Stimulated activated CD8-positive, alpha-beta memory T cell treated with anti-CD3 and anti-CD28 coated beads, Interleukin-15, amount 100 ng/mL, for 48 hours (primary cell): ENCODE results near the gene SLC43A2.
"Not testable (repeated sequence)": the region's sequence is repeated elsewhere in the genome, so short reads cannot be mapped to it uniquely, and the experiment has no call there.

Experiments used
- DNase-seq, 2 donors: peaks; one replicate each; pipeline ENCODE4 v3.0.0-alpha.2; 2020; ENCODE audit warnings: low read depth in 2 of 2

SLC43A2 gene

DNA sequence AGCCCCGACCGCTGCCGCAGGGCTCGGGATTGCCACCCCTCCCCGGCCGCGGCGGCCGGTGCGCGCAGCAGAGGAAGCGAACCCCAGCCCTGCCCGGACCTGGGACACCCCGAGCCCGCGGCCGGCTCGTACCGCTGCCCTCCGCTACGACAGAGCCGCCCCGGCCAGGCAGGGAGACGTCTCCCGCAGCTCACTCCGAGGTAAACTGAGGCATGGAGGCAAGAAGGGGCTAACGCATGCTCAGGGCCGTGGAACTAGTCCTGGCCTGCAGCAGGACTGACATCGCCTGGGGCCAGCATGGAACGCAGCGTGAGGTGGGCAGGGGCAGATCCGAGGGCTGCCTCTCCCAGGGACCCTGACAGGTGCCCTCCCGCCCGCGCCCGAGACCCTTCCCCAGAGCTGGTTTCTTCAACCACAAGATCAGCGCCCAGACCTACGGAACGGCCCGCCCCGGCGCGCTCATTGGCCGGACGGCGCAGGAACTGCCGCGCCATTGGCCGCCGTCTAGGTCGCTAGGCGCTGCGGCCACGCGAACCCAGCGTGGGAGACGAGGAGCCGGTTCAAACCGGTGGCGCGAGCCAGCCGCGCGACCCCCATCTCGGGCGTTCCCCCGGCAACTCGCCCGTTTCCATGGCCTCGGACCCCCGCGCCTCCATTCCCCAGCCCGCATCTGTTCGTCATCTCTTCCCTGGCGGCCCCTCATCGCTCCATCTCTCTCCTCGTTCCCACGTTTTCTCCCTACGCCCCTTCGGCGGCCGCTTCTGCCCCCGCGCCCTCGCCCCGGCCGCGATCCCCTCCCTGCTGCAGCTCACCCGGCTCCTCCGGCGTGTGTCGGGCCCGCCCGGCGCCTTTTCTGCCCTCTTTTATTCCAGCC lies at the start of gene SLC43A2:
TSS of gene SLC43A2 (minus strand) at position 853 of the 874 bp plus-strand sequence. CDS start 960 bp downstream, outside the sequence.
- DNase-seq: peak; percentile 71 to 74

DNA sequence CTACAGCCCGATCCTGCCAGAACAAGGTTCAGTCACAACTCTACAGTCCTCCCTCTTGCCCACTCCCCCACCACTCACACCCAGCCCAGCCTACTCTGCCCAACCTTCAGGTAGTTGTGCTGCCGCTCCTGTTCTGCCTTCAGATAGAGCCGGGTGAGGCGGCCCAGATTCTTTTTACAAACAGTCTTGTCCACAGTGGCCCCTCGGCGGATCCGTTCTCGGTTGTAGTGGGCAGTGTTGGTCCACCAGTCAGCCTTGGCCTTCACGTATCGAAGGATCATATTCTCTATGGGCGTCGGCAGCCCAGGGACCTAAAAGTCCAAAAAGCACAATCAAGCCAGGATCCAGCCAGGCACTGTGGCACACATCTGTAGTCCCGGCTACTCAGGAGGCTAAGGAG lies 47.8 kb upstream of the SLC43A2 start:
- no peak for DNase-seq

DNA sequence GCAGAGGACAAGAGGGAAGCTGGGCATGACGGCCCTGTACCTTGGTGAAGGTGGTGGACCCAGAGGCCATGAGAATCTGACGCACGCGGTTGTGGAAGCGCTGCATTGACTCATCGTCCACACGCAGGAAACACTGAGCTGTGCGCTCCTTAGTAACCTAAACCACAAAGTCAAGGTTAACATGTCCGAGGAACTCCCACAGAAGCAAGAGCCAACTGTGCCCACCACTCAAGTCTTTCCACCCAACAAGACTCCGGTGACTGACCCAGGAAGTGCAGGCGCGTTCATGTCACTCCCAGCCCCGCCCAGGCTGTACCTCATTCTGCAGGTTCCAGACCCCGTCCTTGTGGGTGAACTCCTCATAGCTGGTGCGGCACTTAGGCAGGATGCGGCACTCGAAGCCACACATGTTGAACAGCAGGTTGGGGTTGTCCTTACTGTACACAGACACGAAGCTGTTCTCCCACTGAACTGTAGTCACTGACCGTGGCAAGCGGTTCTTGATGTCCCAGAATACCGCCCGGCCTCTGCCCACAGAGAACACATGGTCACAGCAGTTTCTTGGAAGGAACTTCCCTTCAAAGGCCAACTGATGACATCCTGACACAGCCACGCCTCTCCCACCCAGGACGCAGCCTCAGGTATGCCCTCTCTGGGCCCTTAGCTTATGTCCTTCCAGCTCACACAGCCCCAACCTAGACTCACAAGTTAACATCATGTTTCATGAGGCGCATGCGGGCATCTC lies 44.6 kb upstream of the SLC43A2 start:
- DNase-seq: no peak

DNA sequence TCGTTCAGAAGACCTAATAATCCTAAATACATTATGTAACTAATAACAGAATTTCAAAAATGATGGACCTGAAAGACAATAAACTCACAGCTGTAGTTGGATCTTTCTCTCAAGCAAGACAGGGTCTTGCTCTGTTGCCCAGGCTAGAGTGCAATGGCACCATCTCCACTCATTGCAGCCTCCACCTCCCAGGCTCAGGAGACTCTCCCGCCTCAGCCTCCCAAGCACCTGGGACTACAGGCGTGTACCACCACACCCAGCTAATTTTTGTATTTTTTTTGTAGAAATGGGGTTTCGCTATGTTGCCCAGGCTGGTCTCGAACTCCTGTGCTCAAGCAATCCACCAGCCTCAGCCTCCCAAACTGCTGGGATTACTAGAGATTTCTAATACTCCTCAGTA lies 35.3 kb upstream of the SLC43A2 start:
- not testable (repeated sequence) for DNase-seq

DNA sequence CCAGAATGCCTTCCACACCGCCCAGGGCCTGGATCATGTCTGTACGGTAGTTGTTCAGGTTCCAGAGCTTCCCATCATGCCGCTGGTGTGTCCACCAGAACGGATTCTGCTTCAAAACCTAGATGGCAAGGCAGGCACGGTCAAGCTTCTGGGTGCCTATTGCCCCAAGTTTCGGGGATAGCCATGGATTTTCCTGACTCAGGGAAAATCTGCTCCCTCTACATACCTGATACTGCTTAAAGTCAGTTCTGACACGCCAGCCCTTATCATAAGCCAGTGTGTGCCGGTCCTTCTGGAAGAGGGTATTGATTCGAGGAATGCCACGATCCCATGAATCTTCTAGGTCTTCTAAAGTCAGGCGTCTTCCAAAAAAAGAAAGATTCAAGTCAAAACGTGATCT lies 32.4 kb upstream of the SLC43A2 start:
- DNase-seq: no peak

DNA sequence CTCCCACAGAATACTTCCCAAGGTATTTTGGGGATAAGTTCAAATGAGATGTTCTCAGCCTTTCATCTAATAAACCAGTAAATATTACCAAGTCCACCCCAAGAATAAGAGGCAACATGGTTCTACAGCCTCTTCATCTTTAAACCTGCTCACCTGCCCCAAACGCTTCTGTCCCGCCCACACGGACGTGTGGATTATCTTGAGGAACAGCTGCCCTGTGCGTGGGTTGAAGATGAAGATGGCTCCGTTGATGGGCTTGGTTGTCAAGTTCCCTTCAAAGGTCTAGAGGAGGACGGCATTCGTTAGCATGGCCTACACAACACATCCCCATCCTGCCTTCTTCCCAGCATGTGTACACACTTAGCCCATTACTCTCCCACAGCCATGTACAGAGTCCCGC lies 29.5 kb upstream of the SLC43A2 start:
- no peak for DNase-seq

DNA sequence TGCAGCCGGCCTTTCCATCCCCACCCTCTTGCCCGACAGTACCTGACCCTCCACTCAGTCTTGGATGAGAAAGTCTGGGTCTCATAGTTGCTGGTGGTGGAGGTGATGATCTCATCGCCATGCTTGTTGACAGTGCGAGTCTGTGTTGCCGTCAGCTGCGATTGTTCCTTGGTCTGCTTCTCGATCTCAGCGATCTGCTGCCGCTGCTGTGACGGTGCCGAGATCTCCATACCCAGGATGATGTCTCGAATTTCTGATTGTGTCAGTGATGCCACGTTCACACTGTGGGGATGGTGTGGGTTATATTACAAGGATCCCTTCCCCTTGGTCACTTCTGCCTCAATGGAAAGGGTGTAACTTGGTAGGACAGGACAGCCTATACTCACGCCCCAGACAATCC lies 25.1 kb upstream of the SLC43A2 start:
- no peak for DNase-seq

DNA sequence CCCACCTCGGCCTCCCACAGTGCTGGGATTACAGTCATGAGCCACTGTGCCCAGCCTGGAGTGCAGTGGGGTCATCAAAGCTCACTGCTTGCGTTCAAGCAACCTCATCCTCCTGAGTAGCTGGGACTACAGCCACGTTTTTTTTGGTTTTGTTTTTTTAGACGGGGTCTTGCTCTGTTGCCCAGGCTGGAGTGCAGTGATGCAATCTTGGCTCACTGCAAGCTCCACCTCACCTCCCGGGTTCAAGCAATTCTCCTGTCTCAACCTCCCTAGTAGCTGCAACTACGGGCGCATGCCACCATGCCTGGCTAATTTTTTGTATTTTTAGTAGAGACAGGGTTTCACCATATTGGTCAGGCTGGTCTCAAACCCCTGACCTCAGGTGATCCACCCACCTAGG lies 24.2 kb upstream of the SLC43A2 start:
- DNase-seq: not testable (repeated sequence)

DNA sequence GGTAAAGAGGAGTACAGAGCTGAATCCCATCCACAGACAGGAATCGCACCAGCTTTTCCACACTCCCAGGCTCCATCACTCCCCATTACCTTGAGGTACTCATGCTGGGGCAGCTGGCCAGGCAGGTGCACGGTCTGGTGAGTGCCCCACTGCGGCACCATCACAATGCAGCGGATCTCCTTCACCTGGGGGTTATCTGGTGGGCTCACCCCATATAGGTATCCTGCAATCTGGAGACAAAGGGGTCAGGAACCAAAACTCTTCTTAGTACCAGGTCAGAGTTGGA lies 22.9 kb upstream of the SLC43A2 start:
- no peak for DNase-seq

DNA sequence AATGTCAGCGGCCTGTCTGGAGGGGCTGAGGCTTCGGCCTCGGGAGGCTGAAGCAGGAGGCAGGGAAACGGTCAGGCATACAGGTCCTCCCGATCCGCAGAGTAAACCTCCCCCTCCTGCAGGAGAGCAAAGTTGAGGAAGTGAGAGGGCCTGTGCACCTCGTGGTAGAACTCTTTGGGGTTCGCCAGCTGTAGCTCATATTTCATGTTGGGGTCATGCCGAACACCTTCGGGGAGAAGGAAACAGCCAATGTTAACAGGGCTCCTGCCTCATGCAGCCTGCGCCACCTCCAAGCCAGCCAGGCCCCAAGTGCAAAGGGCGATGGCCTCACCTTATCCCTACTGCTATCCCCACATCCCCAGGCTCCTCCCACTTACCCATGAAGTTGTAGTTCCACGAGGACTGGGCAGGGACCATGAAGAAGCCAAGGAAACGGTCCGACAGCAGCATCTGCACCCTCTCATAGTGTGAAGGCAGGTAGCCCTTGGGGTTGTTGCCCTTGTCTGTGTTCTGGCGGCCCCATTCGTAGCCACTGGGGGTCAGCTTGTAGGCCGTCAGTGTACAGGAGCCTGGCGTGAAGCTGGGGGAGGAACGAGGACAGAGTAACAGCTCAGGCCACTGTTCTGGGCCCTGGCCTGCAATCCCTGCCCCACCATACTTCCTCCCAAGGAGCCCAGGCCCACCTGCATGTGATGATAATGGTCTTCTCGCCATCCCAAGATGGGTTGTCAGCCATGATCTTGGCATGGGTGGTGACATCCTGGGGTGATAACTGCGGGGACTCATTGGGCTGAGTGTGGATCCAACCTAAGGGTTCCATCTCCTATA lies 22.3 kb upstream of the SLC43A2 start:
- DNase-seq: no peak

DNA sequence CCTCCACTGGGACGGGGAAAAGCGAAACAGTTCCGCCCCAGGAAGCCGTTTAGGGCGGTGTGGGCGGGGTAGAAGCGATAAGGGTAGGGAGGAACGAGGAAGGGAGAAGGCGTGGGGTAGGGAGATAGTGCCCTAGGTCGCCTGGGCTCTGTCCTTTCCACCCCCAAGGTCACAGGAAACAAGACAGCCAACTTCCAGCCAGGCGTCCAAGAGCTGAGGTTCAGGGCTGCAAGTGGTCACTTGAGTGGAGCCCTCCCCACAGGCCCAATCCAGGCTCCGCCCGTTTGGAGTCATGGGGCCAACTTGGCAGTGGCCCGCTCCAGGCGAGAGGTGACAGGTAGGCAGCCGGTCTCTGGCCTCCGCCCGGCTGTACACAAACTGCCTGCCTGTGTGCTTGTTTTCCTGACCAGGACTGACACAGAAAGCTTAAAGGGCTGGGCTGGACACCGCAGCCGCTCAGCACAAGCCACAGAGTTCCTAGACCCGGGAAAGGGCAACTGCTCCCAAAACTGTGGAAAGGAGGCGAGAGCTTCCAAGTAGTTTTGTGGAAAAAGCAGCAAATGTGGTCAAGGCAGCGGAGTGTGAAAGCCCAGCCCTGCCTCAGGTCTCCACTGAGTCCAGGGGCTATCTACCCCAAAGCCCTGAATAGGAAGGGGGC lies 21.3 kb upstream of the SLC43A2 start, which contains the start of gene RILP:
TSS of gene RILP (minus strand) at position 23 of the 658 bp plus-strand sequence. CDS start 62 bp downstream, outside the sequence.
- no peak for DNase-seq

DNA sequence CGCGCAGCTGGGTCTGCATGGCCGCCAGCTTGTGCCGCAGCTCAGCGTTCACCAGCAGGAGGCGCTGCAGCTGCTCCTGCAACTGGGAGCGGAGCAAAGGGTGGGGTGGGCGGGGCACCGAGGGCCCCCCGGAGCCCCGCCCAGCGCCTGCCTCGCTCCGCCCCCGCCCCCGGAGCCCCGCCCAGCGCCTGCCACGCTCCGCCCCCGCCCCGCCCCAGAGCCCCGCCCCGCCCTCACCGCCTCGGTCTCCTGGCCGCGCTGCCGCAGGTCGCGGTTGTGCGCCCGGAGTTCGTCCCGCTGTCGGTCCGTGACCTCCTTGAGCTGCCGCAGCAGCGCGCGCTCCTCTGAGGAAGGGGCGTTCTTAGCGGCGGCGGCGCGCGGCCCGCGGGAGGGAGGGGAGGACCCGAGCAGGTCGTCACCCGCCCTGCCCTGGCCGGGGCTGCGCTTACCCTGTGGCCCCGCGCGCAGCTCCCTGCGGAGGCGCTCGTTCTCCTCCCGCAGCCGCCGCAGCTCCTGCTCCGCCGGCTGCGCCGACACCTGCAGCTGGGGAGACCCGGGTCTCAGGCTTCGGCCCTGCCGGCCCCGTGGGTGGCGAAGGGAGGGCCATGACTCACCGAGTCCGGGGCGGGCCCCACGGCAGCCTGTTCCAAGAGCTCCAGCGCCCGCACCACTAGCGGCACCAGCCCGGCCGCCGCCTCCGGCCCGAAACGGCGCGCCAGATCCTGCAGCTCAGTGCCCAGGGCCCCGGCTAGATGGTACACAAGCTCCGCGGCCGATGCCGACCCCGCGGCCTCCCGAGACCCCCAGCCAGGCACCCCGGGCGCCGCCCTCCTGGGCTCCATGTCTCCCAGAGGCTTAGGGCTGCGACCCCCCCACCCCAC lies 20.6 kb upstream of the SLC43A2 start:
- DNase-seq: peak; percentile 90 to 91

DNA sequence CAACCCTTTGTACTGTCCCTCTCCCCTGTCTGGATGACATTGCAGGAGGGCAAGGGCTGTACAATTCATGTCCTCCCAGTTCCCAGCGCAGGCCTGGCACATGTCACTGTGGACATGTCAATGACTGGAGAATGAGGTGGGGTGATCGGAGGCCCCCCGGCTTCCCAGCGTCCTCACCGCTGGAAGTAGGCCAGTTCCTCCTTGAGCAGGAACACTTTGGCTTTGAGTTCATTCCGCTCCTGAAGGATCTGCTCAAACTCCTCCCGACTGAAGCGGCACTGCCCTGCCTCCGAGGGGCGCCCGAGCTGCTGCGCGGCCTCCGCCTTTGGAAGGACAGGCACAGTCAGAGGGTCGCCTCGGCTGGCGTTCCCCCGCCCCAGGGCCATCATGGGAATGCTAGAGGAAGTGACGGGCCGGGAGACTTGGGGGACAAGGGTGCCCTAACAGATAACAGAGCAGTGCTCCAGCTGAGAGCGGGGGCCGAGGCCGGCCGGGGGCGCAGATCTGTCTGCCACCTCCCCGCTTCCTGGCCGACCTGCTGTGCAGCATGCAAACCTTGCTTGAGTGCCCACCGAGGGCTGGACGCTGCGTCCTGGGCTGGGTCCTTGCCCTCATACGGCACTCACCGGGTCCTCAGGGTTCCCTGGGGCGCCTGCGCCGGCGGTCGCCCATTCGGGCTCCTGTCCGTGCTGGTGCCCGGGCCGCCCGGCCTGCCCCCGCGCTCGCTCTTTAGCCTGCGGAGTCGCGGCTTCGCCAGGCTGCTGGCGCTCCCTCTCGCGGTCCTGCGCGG lies 19.7 kb upstream of the SLC43A2 start:
- no peak for DNase-seq

DNA sequence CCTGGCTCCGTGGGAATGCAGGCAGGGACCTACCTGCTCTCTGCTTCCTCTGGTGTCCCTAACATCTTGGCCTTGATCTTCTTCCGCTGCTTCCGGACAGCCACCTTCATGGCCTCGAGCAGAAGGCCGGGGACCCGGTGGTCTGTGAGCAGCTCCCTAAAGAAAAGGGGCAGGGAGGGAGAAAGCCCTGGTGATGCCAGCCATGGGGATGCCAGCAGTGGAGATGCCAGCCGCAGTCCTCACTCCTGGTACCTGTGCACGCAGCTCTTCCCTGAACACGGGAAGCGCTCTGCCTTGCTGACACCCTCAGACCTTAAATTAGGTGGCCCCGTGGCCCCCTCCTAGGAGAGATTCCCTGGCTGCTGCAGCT lies 19.2 kb upstream of the SLC43A2 start:
- DNase-seq: no peak

DNA sequence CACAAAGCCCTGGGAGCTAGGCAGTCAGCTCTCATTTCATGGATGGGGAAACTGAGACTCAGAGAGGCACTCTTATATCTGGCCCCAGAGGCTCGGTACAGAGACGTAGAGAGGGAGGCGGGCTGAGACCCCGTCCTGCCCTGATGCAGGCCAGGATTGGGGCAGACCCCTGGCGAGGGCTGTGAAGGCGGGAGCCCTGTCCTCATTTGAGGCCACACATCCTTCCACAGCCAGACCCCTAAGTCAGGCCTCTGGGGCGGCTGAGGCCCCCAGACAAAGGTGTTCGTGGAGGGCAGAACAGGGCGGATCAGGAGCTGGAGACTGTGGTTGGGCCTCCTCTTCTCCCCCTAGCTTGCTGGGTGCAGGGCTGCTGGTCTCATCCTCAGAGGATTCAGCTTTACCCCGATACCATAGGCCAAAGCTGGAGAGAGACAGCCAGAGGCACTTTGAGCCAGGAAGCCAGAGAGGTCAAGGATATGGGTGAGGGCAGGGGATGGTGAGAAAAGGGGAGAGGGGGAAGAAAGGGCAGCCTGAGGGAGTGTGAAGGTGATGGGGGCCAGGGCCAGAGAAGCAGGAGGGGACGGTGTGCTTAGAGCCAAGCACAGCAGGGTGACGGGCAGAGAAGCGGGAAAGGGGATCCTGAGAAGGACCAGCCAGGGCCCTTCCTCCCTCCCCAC lies 17.7 kb upstream of the SLC43A2 start:
- no peak for DNase-seq

DNA sequence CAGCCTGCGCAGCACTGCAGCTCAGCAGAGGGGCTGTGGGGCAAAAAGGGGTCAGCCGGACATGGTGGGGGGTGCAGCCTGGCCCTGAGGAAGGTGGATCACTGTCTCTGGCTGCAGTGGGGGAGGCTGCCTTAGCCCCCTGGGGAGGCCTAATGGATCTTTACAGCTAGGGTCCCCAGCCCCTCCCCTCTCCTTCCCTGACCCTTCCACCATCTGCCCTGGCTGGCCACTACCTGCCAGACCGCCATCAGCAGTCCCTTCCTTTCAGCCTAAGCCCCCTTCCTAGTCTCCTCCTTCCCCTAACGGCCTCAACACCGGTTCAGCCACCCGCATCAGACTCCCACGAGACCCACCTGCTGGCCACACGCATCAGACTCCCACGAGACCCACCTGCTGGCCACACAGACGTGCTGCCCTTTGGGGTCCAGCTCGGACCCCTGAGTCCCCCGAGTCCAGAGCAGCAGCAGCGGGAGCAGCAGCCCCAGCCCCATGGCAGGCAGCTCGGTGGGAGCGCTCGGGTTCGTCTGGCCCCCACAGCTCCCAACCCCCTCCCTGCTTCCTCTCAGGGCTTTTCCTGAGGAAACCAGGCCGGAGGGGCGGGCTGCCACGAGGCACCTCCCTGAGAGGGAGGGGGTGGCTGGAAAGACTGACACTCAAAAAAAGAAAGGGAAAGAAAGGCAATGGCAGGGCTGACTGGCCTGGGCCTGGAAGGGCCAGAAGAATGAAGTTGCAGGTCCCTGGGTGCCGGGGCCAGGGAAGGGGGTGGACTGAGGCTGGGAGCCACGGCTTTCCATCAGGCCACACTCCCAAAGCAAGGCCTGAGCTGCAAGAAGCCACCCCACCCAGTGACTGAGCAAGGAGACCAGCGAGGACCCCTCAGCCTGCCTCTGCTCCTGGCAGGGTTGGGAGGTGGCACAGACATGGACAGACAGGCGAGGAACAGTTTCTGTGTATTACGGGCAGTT lies 16.9 kb upstream of the SLC43A2 start, which contains the start of gene SCARF1:
TSS of gene SCARF1 (minus strand) at position 526 of the 965 bp plus-strand sequence. CDS start at position 491, 35 bp downstream.
- no peak for DNase-seq

DNA sequence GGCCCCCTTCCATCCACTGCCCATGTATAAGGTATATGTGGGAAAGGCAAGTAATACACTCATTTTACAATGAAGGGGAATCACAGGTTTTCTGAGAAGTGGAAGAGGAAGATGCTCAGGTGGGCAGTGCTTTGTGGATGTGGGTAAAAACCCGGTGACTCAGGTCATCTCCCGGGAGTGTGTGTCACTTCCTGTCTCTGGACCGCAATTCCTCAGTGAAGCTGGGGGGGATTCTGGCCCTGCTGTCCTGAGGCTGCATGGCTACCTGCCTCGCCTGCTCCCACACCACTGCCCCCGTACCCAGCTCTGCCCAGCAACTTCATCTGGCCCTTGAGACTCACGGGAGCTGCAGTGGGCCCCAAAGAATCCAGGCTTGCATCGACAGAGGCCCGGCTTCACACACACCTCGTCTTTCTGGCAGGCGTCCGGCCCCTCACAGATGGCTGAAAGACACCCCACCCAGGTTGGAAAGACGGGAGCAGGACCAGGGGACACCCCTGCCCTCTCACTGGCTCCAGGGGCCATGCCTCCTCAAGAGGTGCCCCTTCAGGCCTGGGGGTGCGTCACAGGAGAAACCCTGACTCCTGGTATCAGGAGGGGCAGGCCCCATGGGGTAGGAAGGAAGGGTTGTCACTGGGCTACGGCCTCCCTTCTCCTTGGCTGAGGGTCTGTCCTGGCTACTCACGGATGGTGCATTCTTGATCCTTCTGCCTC lies 16.0 kb upstream of the SLC43A2 start:
- peak; percentile 41 to 54 for DNase-seq
